Ectodermal cell (in vitro differentiated cells): ENCODE measurements around the gene DHRS1.

Source experiments
- H3K27ac ChIP-seq: 2 replicates; pipeline ENCODE4 v1.7.0; 2013; ENCODE audit warnings: mild to moderate bottlenecking, low read depth, low read length; ENCODE audit not compliant: insufficient read depth, poor library complexity, severe bottlenecking
- H3K27me3 ChIP-seq: 2 replicates; pipeline ENCODE4 v1.7.0; 2013; ENCODE audit warnings: mild to moderate bottlenecking, low read length; ENCODE audit not compliant: insufficient read depth, control insufficient read depth, poor library complexity, severe bottlenecking
- H3K36me3 ChIP-seq: one replicate; pipeline ENCODE4 v1.7.0; 2013; ENCODE audit warnings: low read length; ENCODE audit not compliant: control insufficient read depth, insufficient read depth
- H3K4me1 ChIP-seq: one replicate; pipeline ENCODE4 v1.7.0; 2013; ENCODE audit warnings: low read length; ENCODE audit not compliant: control insufficient read depth, insufficient read depth
- H3K4me3 ChIP-seq: 2 replicates; pipeline ENCODE4 v1.7.0; 2013; ENCODE audit warnings: low read depth, low read length, control low read depth; ENCODE audit not compliant: insufficient read depth
- H3K9me3 ChIP-seq: 2 replicates; pipeline ENCODE4 v1.7.0; 2013; ENCODE audit warnings: mild to moderate bottlenecking, low read length, moderate library complexity; ENCODE audit not compliant: control insufficient read depth
- WGBS, 2 experiments: methylation state at CpG; one replicate each; pipeline ENCODE4 v1.1.7; 2013; ENCODE audit warnings: missing lambda C conversion rate in 2 of 2; 5-methylcytosine and 5-hydroxymethylcytosine counted together

DHRS1 gene

GRCh38 chr14:24255931-24256711 lies 43.5 kb downstream of the DHRS1 start:
- no peak overlapping the region for H3K4me3 ChIP-seq
- 88 to 93% methylated on average over 12 of the region's 12 CpGs for WGBS, 2 experiments
- H3K9me3 ChIP-seq: no peaks in the 10 kb centered on the region
- no peaks in the 10 kb centered on the region for H3K27me3 ChIP-seq
- no peaks in the 10 kb centered on the region for H3K36me3 ChIP-seq
- H3K4me1 ChIP-seq: no peaks in the 10 kb centered on the region
- no peak overlapping the region for H3K27ac ChIP-seq

GRCh38 chr14:24255438-24255837 lies 44.1 kb downstream of the DHRS1 start:
- Histone ChIP-seq H3K27me3 (no peaks in the 10 kb centered on the region), H3K4me1 (no peaks in the 10 kb centered on the region), H3K27ac (no peak overlapping the region), H3K9me3 (no peaks in the 10 kb centered on the region), H3K4me3 (no peak overlapping the region), H3K36me3 (no peaks in the 10 kb centered on the region)
- 94 to 95% methylated on average over 8 of the region's 8 CpGs for WGBS, 2 experiments

GRCh38 chr14:24254630-24255392 lies 44.8 kb downstream of the DHRS1 start:
- Histone ChIP-seq H3K27me3 (no peaks in the 10 kb centered on the region), H3K4me3 (no peak overlapping the region), H3K36me3 (no peaks in the 10 kb centered on the region), H3K27ac (no peak overlapping the region), H3K4me1 (no peaks in the 10 kb centered on the region), H3K9me3 (no peaks in the 10 kb centered on the region)
- 95% methylated on average over 19 of the region's 19 CpGs for WGBS, 2 experiments

- H3K27me3 ChIP-seq: no peaks in the 10 kb centered on the region
Measured at GRCh38 chr14:24253936-24254335, 45.6 kb downstream of the DHRS1 start.

GRCh38 chr14:24252289-24253124 lies 47.1 kb downstream of the DHRS1 start:
- Histone ChIP-seq H3K4me1 (no peaks in the 10 kb centered on the region), H3K27me3 (no peaks in the 10 kb centered on the region), H3K27ac (no peak overlapping the region), H3K36me3 (no peaks in the 10 kb centered on the region), H3K9me3 (no peaks in the 10 kb centered on the region), H3K4me3 (no peak overlapping the region)
- 84 to 85% methylated on average over 11 of the region's 11 CpGs for WGBS, 2 experiments

More at GRCh38 chr14:24253936-24254335, 45.6 kb downstream of the DHRS1 start:
- H3K4me1 ChIP-seq: no peaks in the 10 kb centered on the region
- H3K36me3 ChIP-seq: no peaks in the 10 kb centered on the region
- H3K4me3 ChIP-seq: no peak overlapping the region
- 88 to 89% methylated on average over 7 of the region's 7 CpGs for WGBS, 2 experiments
- no peaks in the 10 kb centered on the region for H3K9me3 ChIP-seq
- no peak overlapping the region for H3K27ac ChIP-seq

- WGBS, 2 experiments: 87 to 88% methylated on average over 1 of the region's 1 CpG
- no peaks in the 10 kb centered on the region for H3K9me3 ChIP-seq
- H3K27ac ChIP-seq: no peak overlapping the region
- no peaks in the 10 kb centered on the region for H3K27me3 ChIP-seq
- no peaks in the 10 kb centered on the region for H3K36me3 ChIP-seq
- no peak overlapping the region for H3K4me3 ChIP-seq
- no peaks in the 10 kb centered on the region for H3K4me1 ChIP-seq
Measured at GRCh38 chr14:24251880-24252288, 47.7 kb downstream of the DHRS1 start.

GRCh38 chr14:24250354-24250753 lies 49.2 kb downstream of the DHRS1 start:
- Histone ChIP-seq H3K27me3 (no peaks in the 10 kb centered on the region), H3K4me3 (no peak overlapping the region)
- WGBS, 2 experiments: 74 to 77% methylated on average over 4 of the region's 4 CpGs

GRCh38 chr14:24249230-24250021 lies 50.2 kb downstream of the DHRS1 start:
- Histone ChIP-seq H3K9me3 (no peaks in the 10 kb centered on the region), H3K27me3 (no peaks in the 10 kb centered on the region), H3K4me1 (no peaks in the 10 kb centered on the region), H3K27ac (no peak overlapping the region), H3K36me3 (no peaks in the 10 kb centered on the region), H3K4me3 (no peak overlapping the region)
- 79 to 81% methylated on average over 13 of the region's 13 CpGs for WGBS, 2 experiments

More at GRCh38 chr14:24250354-24250753, 49.2 kb downstream of the DHRS1 start:
- Histone ChIP-seq H3K27ac (no peak overlapping the region), H3K36me3 (no peaks in the 10 kb centered on the region), H3K4me1 (no peaks in the 10 kb centered on the region), H3K9me3 (no peaks in the 10 kb centered on the region)

- WGBS, 2 experiments: 83% methylated on average over 7 of the region's 7 CpGs
- Histone ChIP-seq H3K27me3 (no peaks in the 10 kb centered on the region), H3K36me3 (no peaks in the 10 kb centered on the region), H3K4me3 (no peak overlapping the region), H3K4me1 (no peaks in the 10 kb centered on the region), H3K9me3 (no peaks in the 10 kb centered on the region), H3K27ac (no peak overlapping the region)
Measured at GRCh38 chr14:24247422-24247821, 52.2 kb downstream of the DHRS1 start.
